Calu3 (cell line): ENCODE measurements around the gene ZNF846. TPM values are rescaled to one million over a fixed set of nuclear protein-coding genes. Genes with fewer than 3 reads are reported as not detected.
"Not testable (repeated sequence)": the region's sequence is repeated elsewhere in the genome, so short reads cannot be mapped to it uniquely, and the experiment has no call there.

Experiments used
- BruUV-seq: library from RNA; stranded (reverse); fragments of 400-500 nt; replicated peaks from 2 replicates; lab custom pipeline; 2021; lab: Mats Ljungman, UMichigan
- CTCF ChIA-PET: fragments of 300-600 bp; sonication (Branson Sonifier 250); formaldehyde crosslinking; loops from one replicate; lab custom pipeline; 2022; ENCODE audit warnings: antibody characterized with exemption; lab: Charles Lee
- DNase-seq: peaks from one replicate; pipeline ENCODE4 v3.0.0; 2022
- H3K27ac Mint-ChIP-seq: one replicate; pipeline ENCODE4 v1.8.0; 2022; ENCODE audit warnings: mixed read lengths; ENCODE audit not compliant: unreplicated experiment
- H3K27me3 Mint-ChIP-seq: one replicate; pipeline ENCODE4 v1.8.0; 2022; ENCODE audit warnings: mixed read lengths; ENCODE audit not compliant: unreplicated experiment
- H3K36me3 Mint-ChIP-seq: one replicate; pipeline ENCODE4 v1.8.0; 2022; ENCODE audit warnings: mild to moderate bottlenecking, moderate library complexity, mixed read lengths; ENCODE audit not compliant: insufficient read depth, unreplicated experiment
- H3K4me1 Mint-ChIP-seq: one replicate; pipeline ENCODE4 v1.8.0; 2022; ENCODE audit warnings: mild to moderate bottlenecking, low read depth, mixed read lengths; ENCODE audit not compliant: unreplicated experiment
- H3K4me3 Mint-ChIP-seq: one replicate; pipeline ENCODE4 v1.8.0; 2022; ENCODE audit warnings: mild to moderate bottlenecking, low read depth, moderate library complexity, mixed read lengths; ENCODE audit not compliant: unreplicated experiment
- H3K9me3 Mint-ChIP-seq: one replicate; pipeline ENCODE4 v1.8.0; 2022; ENCODE audit warnings: low read depth, mixed read lengths; ENCODE audit not compliant: unreplicated experiment
- CTCF ChIP-seq: fragments of 200-600 bp; IDR thresholded peaks from one replicate; pipeline ENCODE4 v1.8.0; 2022; ENCODE audit warnings: antibody characterized with exemption; ENCODE audit not compliant: unreplicated experiment
- intact Hi-C: fragments of 100-400 bp; cut with micrococcal nuclease; formaldehyde crosslinking; loops from one replicate; pipeline ENCODE4 v1.10.0; 2022; ENCODE audit not compliant: unreplicated experiment
- total RNA-seq: library from RNA; stranded (reverse); gene quantifications from 2 replicates; pipeline ENCODE4 v1.2.3, GENCODE V29; 2022

ZNF846 gene
- total RNA-seq, 1 experiment from 2014 or later: 7.8 TPM

DNA sequence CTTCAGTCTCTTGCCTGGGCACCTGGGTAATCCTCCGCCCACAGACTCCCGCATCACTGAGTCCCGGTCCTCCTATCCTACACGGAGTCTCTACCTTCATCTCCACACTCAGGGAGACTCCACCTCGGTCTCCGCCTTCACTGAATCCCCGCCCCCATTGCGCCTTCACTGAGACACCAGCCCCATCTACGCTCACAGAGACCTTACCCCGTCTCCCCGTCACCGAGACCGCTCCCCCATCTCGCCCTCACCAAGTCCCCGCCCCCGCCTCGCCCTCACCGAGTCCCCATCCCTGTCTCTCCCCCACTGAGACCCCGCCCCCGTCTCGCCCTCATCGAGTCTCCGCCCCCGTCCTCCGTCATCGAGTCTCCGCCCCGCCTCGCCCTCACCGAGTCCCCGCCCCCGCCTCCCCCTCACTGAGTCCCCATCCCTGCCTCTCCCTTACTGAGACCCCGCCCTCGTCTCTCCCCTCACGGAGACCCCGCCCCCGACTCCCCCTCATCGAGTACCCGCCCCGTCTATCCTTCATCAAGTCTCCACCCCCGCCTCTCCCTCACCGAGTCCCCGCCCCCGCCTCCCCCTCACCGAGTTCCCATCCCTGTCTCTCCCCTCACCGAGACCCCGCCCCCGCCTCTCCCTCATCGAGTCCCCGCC is 23.1 kb upstream of the ZNF846 start:
- Mint-ChIP-seq H3K36me3 (peaks cover 18% of the 10 kb centered on the region), H3K4me1 (peaks cover 6% of the 10 kb centered on the region), H3K9me3 (no peaks in the 10 kb centered on the region), H3K27ac (no peak overlapping the region), H3K4me3 (peak overlapping the region; percentile 66), H3K27me3 (no peaks in the 10 kb centered on the region)
- DNase-seq: peak; percentile 84
- no TSS peak for BruUV-seq
- CTCF ChIA-PET: no interaction called here
- intact Hi-C loops: no loop called here
- TF ChIP-seq CTCF: no peak

DNA sequence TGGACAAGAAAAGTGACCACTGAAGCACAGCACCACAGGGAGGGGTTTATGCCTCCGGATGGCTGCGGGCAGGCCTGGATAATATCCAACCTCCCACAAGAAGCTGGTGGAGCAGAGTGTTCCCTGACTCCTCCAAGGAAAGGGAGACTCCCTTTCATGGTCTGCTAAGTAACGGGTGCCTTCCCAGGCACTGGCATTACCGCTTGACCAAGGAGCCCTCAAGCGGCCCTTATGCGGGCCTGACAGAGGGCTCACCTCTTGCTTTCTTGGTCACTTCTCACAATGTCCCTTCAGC is 22.5 kb upstream of the ZNF846 start:
- peaks cover 24% of the 10 kb centered on the region for H3K36me3 Mint-ChIP-seq
- H3K9me3 Mint-ChIP-seq, H3K27ac Mint-ChIP-seq, BruUV-seq, intact Hi-C loops, H3K27me3 Mint-ChIP-seq, DNase-seq, H3K4me1 Mint-ChIP-seq: not testable (repeated sequence)
- CTCF ChIA-PET: interaction anchor here (0.6 kb wide), 1 partner anchor 166 kb away, joined by 3 read pairs; no protein-coding TSS in a partner anchor
- peak overlapping the region; percentile 66 for H3K4me3 Mint-ChIP-seq

DNA sequence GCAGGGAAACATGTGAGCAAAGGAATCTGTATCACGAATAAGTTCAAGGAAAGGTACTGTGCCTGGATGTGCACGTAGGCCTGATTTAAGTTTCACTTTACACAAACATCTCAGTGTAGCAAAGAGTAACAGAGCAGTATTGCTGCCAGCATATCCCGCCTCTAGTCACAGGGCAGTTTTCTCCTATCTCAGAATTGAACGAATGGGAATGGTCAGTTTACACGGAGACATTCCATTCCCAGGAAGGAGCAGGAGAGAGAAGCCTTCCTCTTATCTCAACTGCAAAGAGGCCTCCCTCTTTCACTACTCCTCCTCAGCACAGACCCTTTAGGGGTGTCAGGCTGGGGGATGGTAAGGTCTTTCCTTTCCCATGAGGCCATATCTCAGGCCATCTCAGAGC is 21.0 kb upstream of the ZNF846 start:
- peaks cover 38% of the 10 kb centered on the region for H3K36me3 Mint-ChIP-seq
- H3K4me3 Mint-ChIP-seq, H3K9me3 Mint-ChIP-seq, DNase-seq, H3K4me1 Mint-ChIP-seq, intact Hi-C loops, H3K27ac Mint-ChIP-seq, CTCF ChIA-PET, H3K27me3 Mint-ChIP-seq, BruUV-seq: not testable (repeated sequence)

DNA sequence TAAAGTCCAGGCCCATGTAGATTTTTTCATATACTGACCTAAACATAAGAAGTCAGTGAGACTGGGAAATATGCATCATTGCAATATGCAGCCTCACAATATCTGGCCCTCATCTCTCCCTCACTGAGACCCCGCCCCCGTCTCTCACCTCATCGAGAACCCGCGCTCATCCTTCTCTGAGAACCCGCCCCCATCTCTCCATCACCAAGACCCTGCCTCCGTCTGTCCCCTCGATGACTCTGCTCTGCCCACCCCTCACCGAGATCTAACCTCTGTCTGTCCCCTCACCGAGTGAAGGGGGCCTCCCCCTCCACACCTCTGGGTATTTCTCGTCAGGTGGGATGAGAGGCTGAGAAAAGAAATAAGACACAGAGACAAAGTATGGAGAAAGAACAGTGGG is 20.5 kb upstream of the ZNF846 start:
- DNase-seq: no peak
- intact Hi-C loops: no loop called here
- H3K36me3 Mint-ChIP-seq: peaks cover 40% of the 10 kb centered on the region
- BruUV-seq: no TSS peak
- no peaks in the 10 kb centered on the region for H3K27me3 Mint-ChIP-seq
- no peak for TF ChIP-seq CTCF
- no peak overlapping the region for H3K27ac Mint-ChIP-seq
- H3K9me3 Mint-ChIP-seq: no peaks in the 10 kb centered on the region
- CTCF ChIA-PET: no interaction called here
- H3K4me3 Mint-ChIP-seq: no peak overlapping the region
- peaks cover 13% of the 10 kb centered on the region for H3K4me1 Mint-ChIP-seq

GRCh38 chr19:9788604-9789003 is 20.1 kb upstream of the ZNF846 start:
- BruUV-seq: not testable (repeated sequence)

DNA sequence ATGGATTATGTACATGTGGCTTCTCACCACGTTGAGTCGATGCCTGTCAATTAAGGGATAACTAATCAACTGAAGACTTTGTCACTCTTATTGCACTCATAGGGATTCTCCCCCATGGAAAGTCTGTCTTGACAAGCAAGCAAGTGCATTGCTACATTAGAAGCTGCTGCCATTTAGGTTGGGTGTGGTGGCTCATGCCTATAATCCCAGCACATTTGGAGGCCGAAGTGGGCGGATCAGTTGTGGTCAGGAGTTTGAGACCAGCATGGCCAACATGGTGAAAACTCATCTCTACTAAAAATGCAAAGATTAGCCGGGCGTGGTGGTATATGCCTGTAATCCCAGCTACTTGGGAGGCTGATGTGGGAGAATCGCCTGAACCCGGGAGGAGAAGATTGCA is 18.3 kb upstream of the ZNF846 start:
- H3K36me3 Mint-ChIP-seq: peaks cover 31% of the 10 kb centered on the region
- H3K27me3 Mint-ChIP-seq: no peaks in the 10 kb centered on the region
- H3K4me3 Mint-ChIP-seq: peak overlapping the region; percentile 82
- no peaks in the 10 kb centered on the region for H3K9me3 Mint-ChIP-seq
- DNase-seq: no peak
- CTCF ChIA-PET: no interaction called here
- H3K4me1 Mint-ChIP-seq: peaks cover 24% of the 10 kb centered on the region
- no peak overlapping the region for H3K27ac Mint-ChIP-seq
- TF ChIP-seq CTCF: no peak
- intact Hi-C loops: no loop called here
- no TSS peak for BruUV-seq

More at GRCh38 chr19:9788604-9789003, 20.1 kb upstream of the ZNF846 start:
- intact Hi-C loops, H3K27me3 Mint-ChIP-seq, H3K4me3 Mint-ChIP-seq, H3K27ac Mint-ChIP-seq, DNase-seq, CTCF ChIA-PET, H3K9me3 Mint-ChIP-seq: not testable (repeated sequence)
- H3K36me3 Mint-ChIP-seq: peaks cover 43% of the 10 kb centered on the region
- peaks cover 17% of the 10 kb centered on the region for H3K4me1 Mint-ChIP-seq
